GM12865 (cell line): ENCODE measurements around the gene RMDN3.

Experiments
- DNase-seq: peaks from one replicate; pipeline ENCODE4 v3.0.0; 2010; ENCODE audit warnings: low read depth
- H3K4me3 ChIP-seq: 2 replicates; pipeline ENCODE4 v1.5.1; 2011; ENCODE audit warnings: mild to moderate bottlenecking, low read depth, low read length, control low read depth
- CTCF ChIP-seq: IDR thresholded peaks from 2 replicates; pipeline ENCODE4 v1.5.1; 2011; ENCODE audit warnings: low read length, control low read depth, low read depth, inconsistent platforms; ENCODE audit not compliant: insufficient read depth; ENCODE audit errors: missing control alignments

The RMDN3 gene

DNA sequence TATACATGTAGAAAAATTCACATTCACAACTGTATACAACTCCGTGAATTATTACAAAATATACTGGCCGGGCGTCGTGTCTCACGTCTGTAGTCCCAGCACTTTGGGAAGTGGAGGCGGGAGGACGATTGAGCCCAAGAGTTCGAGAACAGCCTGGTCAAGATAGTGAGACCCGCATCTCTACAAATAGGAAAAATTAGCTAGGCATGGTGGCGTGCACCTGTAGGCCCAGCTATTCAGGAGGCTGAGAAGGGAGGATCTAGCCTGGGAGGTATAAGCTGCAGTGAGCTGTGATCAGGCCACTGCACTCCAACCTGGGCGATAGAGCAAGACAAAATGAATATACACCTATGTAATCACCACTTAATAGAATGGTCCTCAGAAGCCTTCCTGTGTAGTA is 58.8 kb downstream of the RMDN3 start:
- H3K4me3 ChIP-seq: peak overlapping the region; percentile 78
- TF ChIP-seq CTCF: no peak
- peak; percentile 9 for DNase-seq

DNA sequence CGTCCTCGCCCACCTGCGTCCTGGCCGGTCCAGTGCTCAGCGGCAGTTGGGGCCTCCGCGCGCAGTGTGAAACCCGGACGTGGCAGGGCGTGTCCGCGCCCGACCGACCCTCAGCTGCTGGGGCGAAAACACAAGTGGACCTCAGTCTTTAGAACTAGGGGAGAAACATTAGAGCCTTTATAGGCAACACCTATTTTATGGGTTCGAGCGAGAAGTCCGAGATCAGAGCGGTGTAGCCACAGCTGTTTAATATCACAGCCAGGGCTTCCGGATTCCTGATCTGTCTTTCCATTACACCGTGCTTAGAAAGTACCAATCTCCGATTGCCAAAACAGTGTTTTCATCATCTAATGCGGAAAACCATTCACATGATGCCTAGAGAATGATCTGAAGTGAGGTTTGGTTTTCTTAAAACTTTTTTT is 59.6 kb downstream of the RMDN3 start:
- no peak for DNase-seq

DNA sequence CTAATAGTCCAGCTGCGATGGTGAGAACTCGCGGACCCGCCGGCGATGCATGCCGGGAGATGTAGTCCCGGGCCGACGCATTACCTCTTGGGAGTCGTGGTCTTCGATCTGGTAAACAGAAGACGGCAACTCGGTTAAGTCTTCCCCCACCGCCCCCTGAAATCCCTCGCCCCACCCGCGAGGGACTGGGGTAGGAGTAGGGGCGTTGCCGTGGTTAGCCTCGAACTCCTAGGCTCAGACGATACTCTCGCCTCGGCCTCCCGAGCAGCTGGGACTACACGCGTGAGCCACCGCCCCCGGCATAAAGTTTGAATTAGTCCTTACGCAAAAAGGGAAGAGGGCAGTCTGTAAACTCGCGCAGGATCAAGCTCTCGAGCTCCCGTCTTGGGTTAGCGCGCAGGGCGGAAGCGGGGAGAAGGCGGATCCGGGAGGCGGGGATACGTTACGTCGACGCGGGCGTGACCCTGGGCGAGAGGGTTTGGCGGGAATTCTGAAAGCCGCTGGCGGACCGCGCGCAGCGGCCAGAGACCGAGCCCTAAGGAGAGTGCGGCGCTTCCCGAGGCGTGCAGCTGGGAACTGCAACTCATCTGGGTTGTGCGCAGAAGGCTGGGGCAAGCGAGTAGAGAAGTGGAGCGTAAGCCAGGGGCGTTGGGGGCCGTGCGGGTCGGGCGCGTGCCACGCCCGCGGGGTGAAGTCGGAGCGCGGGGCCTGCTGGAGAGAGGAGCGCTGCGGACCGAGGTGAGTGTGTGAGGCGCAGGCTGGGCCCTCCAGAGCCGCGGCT is 60.2 kb downstream of the RMDN3 start, which contains the start of gene RAD51:
Gene RAD51, plus strand, starts transcription at position 487 of the 781 bp plus-strand sequence. CDS start 3,585 bp downstream, outside the sequence.
- peak within 1 kb of the TSS; percentile 78 for H3K4me3 ChIP-seq
- no peak for TF ChIP-seq CTCF
- DNase-seq: peak; percentile 96

More for the DNA sequence above, 59.6 kb downstream of the RMDN3 start:
- H3K4me3 ChIP-seq: peak overlapping the region; percentile 78
- no peak for TF ChIP-seq CTCF

GRCh38 chr15:40693904-40694687 is 61.0 kb downstream of the RMDN3 start:
- H3K4me3 ChIP-seq: peak overlapping the region; percentile 78
- DNase-seq: peak; percentile 76
- TF ChIP-seq CTCF: no peak

- H3K4me3 ChIP-seq: no peak overlapping the region
- no peak for TF ChIP-seq CTCF
- DNase-seq: no peak
These were observed 63.3 kb downstream of the RMDN3 start for GRCh38 chr15:40691737-40692136.

- TF ChIP-seq CTCF: no peak
- no peak for DNase-seq
- H3K4me3 ChIP-seq: no peak overlapping the region
These were observed 65.9 kb downstream of the RMDN3 start for GRCh38 chr15:40688932-40689799.
